ENCODE data around the gene CD3D. TPM values are rescaled to one million over a fixed set of nuclear protein-coding genes. Genes with fewer than 3 reads are reported as not detected.
A peak's percentile ranks its signal among the peaks of the same experiment; 100 is the strongest.

CD3D gene
- total and polyA plus RNA-seq, 3 experiments from 2014 or later = 426 to 1,253 (median 438) TPM

- Histone ChIP-seq H3K9me3 (ENCODE audit: low read length) (no peaks in the 10 kb centered on the region), H3K27ac (ENCODE audit: low read depth, low read length) (no peak overlapping the region), H3K4me3 (ENCODE audit: low read length) (no peak overlapping the region), H3K4me1 (ENCODE audit: insufficient read depth, low read length) (peaks cover 8% of the 10 kb centered on the region), H3K27me3 (ENCODE audit: insufficient read depth, low read length, poor library complexity, severe bottlenecking) (no peaks in the 10 kb centered on the region), H3K36me3 (ENCODE audit: insufficient read depth, low read length) (no peaks in the 10 kb centered on the region)
- Mint-ChIP-seq H3K27ac (peak overlapping the region; percentile 34 to 85 (median 74)), H3K4me1 (peaks cover 12 to 20% (median 17%) of the 10 kb centered on the region in 3 donors), H3K27me3 (no peaks in the 10 kb centered on the region), H3K9me3 (no peaks in the 10 kb centered on the region), H3K4me3 (no peak overlapping the region), H3K36me3 (no peaks in the 10 kb centered on the region)
- ChIA-PET POLR2A (no interaction called here), CTCF (interaction anchor here (0.6 to 2.7 kb wide), 39 partner anchors 9 to 760 kb away, joined by 3 to 26 read pairs (median 4); partner anchors contain the start of genes CD3E, JAML, MPZL2 and MPZL3)
- peak in 3 of 5 donors; percentile 45 to 68 (median 53) for DNase-seq
Measured at GRCh38 chr11:118295815-118296454, 46.6 kb downstream of the CD3D start.

GRCh38 chr11:118295199-118295598 lies 47.3 kb downstream of the CD3D start:
- Histone ChIP-seq H3K27ac (ENCODE audit: low read depth, low read length) (no peak overlapping the region), H3K27me3 (ENCODE audit: insufficient read depth, low read length, poor library complexity, severe bottlenecking) (no peaks in the 10 kb centered on the region), H3K9me3 (ENCODE audit: low read length) (no peaks in the 10 kb centered on the region), H3K36me3 (ENCODE audit: insufficient read depth, low read length) (no peaks in the 10 kb centered on the region), H3K4me3 (ENCODE audit: low read length) (no peak overlapping the region), H3K4me1 (ENCODE audit: insufficient read depth, low read length) (peaks cover 11% of the 10 kb centered on the region)
- Mint-ChIP-seq H3K27ac (peak overlapping the region in 1 of 8 donors; percentile 34), H3K9me3 (no peaks in the 10 kb centered on the region), H3K4me3 (no peak overlapping the region), H3K27me3 (no peaks in the 10 kb centered on the region), H3K4me1 (peaks cover 14 to 20% (median 20%) of the 10 kb centered on the region in 3 donors), H3K36me3 (no peaks in the 10 kb centered on the region)
- CTCF ChIA-PET = interaction anchor here (0.6 to 2.7 kb wide), 39 partner anchors 10 to 761 kb away, joined by 3 to 26 read pairs (median 4); partner anchors contain the start of genes CD3E, JAML, MPZL2 and MPZL3
- POLR2A ChIA-PET = no interaction called here
- no peak for DNase-seq

- Histone ChIP-seq H3K4me3 (ENCODE audit: low read length) (no peak overlapping the region), H3K9me3 (ENCODE audit: low read length) (no peaks in the 10 kb centered on the region), H3K27me3 (ENCODE audit: insufficient read depth, low read length, poor library complexity, severe bottlenecking) (no peaks in the 10 kb centered on the region), H3K36me3 (ENCODE audit: insufficient read depth, low read length) (no peaks in the 10 kb centered on the region), H3K27ac (ENCODE audit: low read depth, low read length) (no peak overlapping the region), H3K4me1 (ENCODE audit: insufficient read depth, low read length) (peaks cover 11% of the 10 kb centered on the region)
- DNase-seq = no peak
- H3K9me3 Mint-ChIP-seq = peaks cover 0 to 3% (median 0%) of the 10 kb centered on the region in 5 donors
- H3K27me3 Mint-ChIP-seq = no peaks in the 10 kb centered on the region
- no peak overlapping the region for H3K4me3 Mint-ChIP-seq
- ChIA-PET POLR2A (interaction anchor here (0.7 kb wide), 3 partner anchors 29 to 100 kb away, joined by 4 to 11 read pairs (median 11); no protein-coding TSS in a partner anchor), CTCF (interaction anchor here (1.8 to 2.6 kb wide), 4 partner anchors 10 to 105 kb away, joined by 6 to 25 read pairs (median 8); partner anchors contain the start of gene JAML)
- H3K4me1 Mint-ChIP-seq = peaks cover 14 to 21% (median 20%) of the 10 kb centered on the region in 3 donors
- no peak overlapping the region for H3K27ac Mint-ChIP-seq
- H3K36me3 Mint-ChIP-seq = no peaks in the 10 kb centered on the region
Measured at GRCh38 chr11:118294053-118294452, 48.5 kb downstream of the CD3D start.

- no peaks in the 10 kb centered on the region for H3K36me3 ChIP-seq (ENCODE audit: insufficient read depth, low read length)
- no peak overlapping the region for H3K4me3 Mint-ChIP-seq
- no peak overlapping the region for H3K4me3 ChIP-seq (ENCODE audit: low read length)
- no peaks in the 10 kb centered on the region for H3K36me3 Mint-ChIP-seq
- peaks cover 0 to 3% (median 0%) of the 10 kb centered on the region in 5 donors for H3K9me3 Mint-ChIP-seq
- peaks cover 14 to 21% (median 19%) of the 10 kb centered on the region in 3 donors for H3K4me1 Mint-ChIP-seq
- H3K27me3 ChIP-seq (ENCODE audit: insufficient read depth, low read length, poor library complexity, severe bottlenecking) = no peaks in the 10 kb centered on the region
- no peaks in the 10 kb centered on the region for H3K9me3 ChIP-seq (ENCODE audit: low read length)
- ChIA-PET POLR2A (interaction anchor here (1.0 kb wide), 1 partner anchor 67 kb away, joined by 3 read pairs; the partner anchor contains the start of gene JAML), CTCF (interaction anchor here (1.0 to 1.6 kb wide), 9 partner anchors 9 to 147 kb away, joined by 3 to 14 read pairs (median 5); no protein-coding TSS in a partner anchor)
- peak overlapping the region in 1 of 8 donors; percentile 15 for H3K27ac Mint-ChIP-seq
- no peaks in the 10 kb centered on the region for H3K27me3 Mint-ChIP-seq
- H3K27ac ChIP-seq (ENCODE audit: low read depth, low read length) = no peak overlapping the region
- DNase-seq = no peak
- peaks cover 11% of the 10 kb centered on the region for H3K4me1 ChIP-seq (ENCODE audit: insufficient read depth, low read length)
Measured at GRCh38 chr11:118291477-118292135, 50.9 kb downstream of the CD3D start.

GRCh38 chr11:118290923-118291322 lies 51.6 kb downstream of the CD3D start:
- DNase-seq = peak in 3 of 5 donors; percentile 46 to 55 (median 46)
- Histone ChIP-seq H3K27me3 (ENCODE audit: insufficient read depth, low read length, poor library complexity, severe bottlenecking) (no peaks in the 10 kb centered on the region), H3K36me3 (ENCODE audit: insufficient read depth, low read length) (no peaks in the 10 kb centered on the region), H3K27ac (ENCODE audit: low read depth, low read length) (no peak overlapping the region), H3K4me3 (ENCODE audit: low read length) (no peak overlapping the region), H3K9me3 (ENCODE audit: low read length) (no peaks in the 10 kb centered on the region), H3K4me1 (ENCODE audit: insufficient read depth, low read length) (peaks cover 7% of the 10 kb centered on the region)
- H3K36me3 Mint-ChIP-seq = no peaks in the 10 kb centered on the region
- H3K27ac Mint-ChIP-seq = peak overlapping the region in 2 of 8 donors; percentile 34 to 87
- H3K27me3 Mint-ChIP-seq = no peaks in the 10 kb centered on the region
- peaks cover 0 to 3% (median 0%) of the 10 kb centered on the region in 5 donors for H3K9me3 Mint-ChIP-seq
- POLR2A ChIA-PET = interaction anchor here (1.0 kb wide), 1 partner anchor 66 kb away, joined by 3 read pairs; the partner anchor contains the start of gene JAML
- peaks cover 9 to 14% (median 12%) of the 10 kb centered on the region in 3 donors for H3K4me1 Mint-ChIP-seq
- H3K4me3 Mint-ChIP-seq = no peak overlapping the region
- CTCF ChIA-PET = interaction anchor here (1.0 to 1.7 kb wide), 10 partner anchors 10 to 146 kb away, joined by 3 to 14 read pairs (median 4); no protein-coding TSS in a partner anchor

GRCh38 chr11:118289401-118289800 lies 53.1 kb downstream of the CD3D start:
- POLR2A ChIA-PET = interaction anchor here (0.6 kb wide), 1 partner anchor 94 kb away, joined by 4 read pairs; no protein-coding TSS in a partner anchor
- H3K27me3 ChIP-seq (ENCODE audit: insufficient read depth, low read length, poor library complexity, severe bottlenecking) = no peaks in the 10 kb centered on the region
- no peak for DNase-seq
- H3K4me3 ChIP-seq (ENCODE audit: low read length) = no peak overlapping the region
- H3K4me1 Mint-ChIP-seq = peaks cover 6 to 11% (median 7%) of the 10 kb centered on the region in 3 donors
- no peaks in the 10 kb centered on the region for H3K36me3 Mint-ChIP-seq
- H3K9me3 Mint-ChIP-seq = peaks cover 0 to 3% (median 0%) of the 10 kb centered on the region in 5 donors
- H3K36me3 ChIP-seq (ENCODE audit: insufficient read depth, low read length) = no peaks in the 10 kb centered on the region
- H3K9me3 ChIP-seq (ENCODE audit: low read length) = no peaks in the 10 kb centered on the region
- peaks cover 5% of the 10 kb centered on the region for H3K4me1 ChIP-seq (ENCODE audit: insufficient read depth, low read length)
- H3K27ac Mint-ChIP-seq = no peak overlapping the region
- CTCF ChIA-PET = interaction anchor here (0.7 to 2.0 kb wide), 4 partner anchors 11 to 95 kb away, joined by 3 to 18 read pairs (median 4); no protein-coding TSS in a partner anchor
- H3K27me3 Mint-ChIP-seq = no peaks in the 10 kb centered on the region
- H3K4me3 Mint-ChIP-seq = no peak overlapping the region
- H3K27ac ChIP-seq (ENCODE audit: low read depth, low read length) = no peak overlapping the region
